GM23248 (cell line): Measurements from ENCODE around the gene APBA1. TPM values are rescaled to one million over a fixed set of nuclear protein-coding genes. Genes with fewer than 3 reads are reported as not detected.
A peak's percentile ranks its signal among the peaks of the same experiment; 100 is the strongest.

Source experiments
- DNase-seq: peaks from one replicate; pipeline ENCODE4 v3.0.0-alpha.2; 2015
- H2AFZ ChIP-seq: fragments of 200-600 bp; sonication (generic); 2 replicates; pipeline ENCODE4 v1.6.1; 2016; ENCODE audit warnings: antibody characterized with exemption
- H3F3A ChIP-seq: fragments of 200-600 bp; sonication (generic); 2 replicates; pipeline ENCODE4 v1.6.1; 2016; ENCODE audit warnings: mild to moderate bottlenecking, antibody characterized with exemption, mixed run types; ENCODE audit not compliant: insufficient read depth
- H3K27ac ChIP-seq: fragments of 200-600 bp; sonication (generic); 2 replicates; pipeline ENCODE4 v1.5.1; 2016; ENCODE audit warnings: mild to moderate bottlenecking
- H3K27me3 ChIP-seq: fragments of 200-600 bp; sonication (generic); replicated peaks from 2 replicates; pipeline ENCODE4 v1.6.1; 2016; ENCODE audit warnings: mild to moderate bottlenecking; ENCODE audit not compliant: insufficient read depth
- H3K36me3 ChIP-seq: fragments of 200-600 bp; sonication (generic); 2 replicates; pipeline ENCODE4 v1.6.1; 2016; ENCODE audit warnings: low read depth, mild to moderate bottlenecking
- H3K4me1 ChIP-seq: fragments of 200-600 bp; sonication (generic); 2 replicates; pipeline ENCODE4 v1.6.1; 2016; ENCODE audit warnings: mild to moderate bottlenecking; ENCODE audit not compliant: insufficient read depth
- H3K4me2 ChIP-seq: fragments of 200-600 bp; sonication (generic); one replicate; pipeline ENCODE4 v1.6.1; 2016; ENCODE audit warnings: mild to moderate bottlenecking; ENCODE audit not compliant: unreplicated experiment
- H3K4me3 ChIP-seq: fragments of 200-600 bp; sonication (generic); 2 replicates; pipeline ENCODE4 v1.5.1; 2016; ENCODE audit warnings: mild to moderate bottlenecking
- H3K79me2 ChIP-seq: fragments of 200-600 bp; sonication (generic); 2 replicates; pipeline ENCODE4 v1.6.1; 2016; ENCODE audit warnings: mild to moderate bottlenecking; ENCODE audit not compliant: insufficient read depth
- H3K9ac ChIP-seq: fragments of 200-600 bp; sonication (generic); 2 replicates; pipeline ENCODE4 v1.6.1; 2016; ENCODE audit warnings: mild to moderate bottlenecking
- H3K9me2 ChIP-seq: fragments of 200-600 bp; sonication (generic); 2 replicates; pipeline ENCODE4 v1.6.1; 2016; ENCODE audit warnings: mixed run types, mild to moderate bottlenecking, moderate library complexity; ENCODE audit not compliant: insufficient read depth
- H3K9me3 ChIP-seq: fragments of 200-600 bp; sonication (generic); one replicate; pipeline ENCODE4 v1.6.1; 2017; ENCODE audit warnings: low read depth
- H4K20me1 ChIP-seq: fragments of 200-600 bp; sonication (generic); 2 replicates; pipeline ENCODE4 v1.6.0; 2016; ENCODE audit not compliant: insufficient read depth
- EZH2 ChIP-seq: fragments of 200-600 bp; sonication (generic); IDR thresholded peaks from 2 replicates; pipeline ENCODE4 v1.6.1; 2018; ENCODE audit warnings: antibody characterized with exemption, mild to moderate bottlenecking; ENCODE audit not compliant: insufficient read depth, poor library complexity, severe bottlenecking
- EZH2phosphoT487 ChIP-seq: fragments of 200-600 bp; sonication (generic); IDR thresholded peaks from 2 replicates; pipeline ENCODE4 v1.6.1; 2018; ENCODE audit warnings: antibody characterized with exemption, moderate library complexity, mild to moderate bottlenecking, low read depth; ENCODE audit not compliant: insufficient read depth
- WGBS, 2 experiments: methylation state at CpG; one replicate each; pipeline ENCODE4 v1.1.6; 2015 to 2017; ENCODE audit warnings: low lambda C conversion rate in 2 of 2, low coverage in 1 of 2; ENCODE audit errors: missing lambda C conversion rate in 2 of 2; 5-methylcytosine and 5-hydroxymethylcytosine counted together
- in situ Hi-C: fragments of 300-500 bp; cut with MboI; formaldehyde crosslinking; loops from 2 replicates; pipeline ENCODE4 v1.15.0; 2020
- polyA plus RNA-seq: library from polyadenylated mRNA; unstranded; fragments of >200 nt; fragmentation: Nextera tagmentation; extraction: Ambion mirVana; gene quantifications from 2 replicates; pipeline ENCODE4 v1.2.1, GENCODE V29; 2016
- total RNA-seq: library from RNA; depleted of rRNA; stranded (reverse); fragments of >200 nt; shearing (Covaris generic); gene quantifications from 2 replicates; pipeline ENCODE4 v1.2.3, GENCODE V29; 2014

Gene APBA1
- total and polyA plus RNA-seq, 2 experiments from 2014 or later = 0.93 to 11.3 TPM

DNA sequence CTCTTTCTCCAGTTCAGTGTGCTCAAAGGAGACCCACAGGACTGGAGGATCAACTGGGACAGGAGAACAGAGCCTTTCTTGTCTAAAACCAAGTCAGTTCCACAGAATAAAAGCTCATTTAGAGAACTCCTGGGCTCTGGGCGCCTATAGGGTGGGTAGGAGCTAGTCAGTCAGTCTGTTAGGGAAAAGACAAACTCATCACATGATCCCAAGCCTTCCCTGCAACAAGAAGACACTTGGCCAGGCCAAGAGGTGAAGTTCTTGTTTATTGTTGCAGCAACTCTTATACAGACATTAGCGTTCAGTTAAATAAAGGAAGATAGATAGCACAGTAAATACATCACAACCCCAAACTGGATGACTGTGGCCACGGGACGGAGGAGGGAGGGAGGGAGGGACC is 244.9 kb downstream of the APBA1 start:
- 91 to 96% methylated on average over 4 of the region's 4 CpGs for WGBS, 2 experiments
- no peaks in the 10 kb centered on the region for H3K9me2 ChIP-seq
- H2AFZ ChIP-seq = no peak overlapping the region
- no peak overlapping the region for H3K4me2 ChIP-seq
- in situ Hi-C loops = loop anchor here (25.0 kb wide), 1 partner anchor 685 kb away; no protein-coding TSS in a partner anchor
- no peak overlapping the region for H3K9ac ChIP-seq
- H3F3A ChIP-seq = no peaks in the 10 kb centered on the region
- no peak overlapping the region for H3K27ac ChIP-seq
- H3K4me3 ChIP-seq = no peak overlapping the region
- no peaks in the 10 kb centered on the region for H3K36me3 ChIP-seq
- H3K9me3 ChIP-seq = no peaks in the 10 kb centered on the region
- DNase-seq = no peak
- H3K79me2 ChIP-seq = no peaks in the 10 kb centered on the region
- no peaks in the 10 kb centered on the region for H3K27me3 ChIP-seq
- TF ChIP-seq EZH2 = no peak
- TF ChIP-seq EZH2phosphoT487 = no peak
- H3K4me1 ChIP-seq = no peaks in the 10 kb centered on the region
- H4K20me1 ChIP-seq = no peaks in the 10 kb centered on the region

- H3K4me1 ChIP-seq = no peaks in the 10 kb centered on the region
- no peak overlapping the region for H3K4me2 ChIP-seq
- H4K20me1 ChIP-seq = no peaks in the 10 kb centered on the region
- no peaks in the 10 kb centered on the region for H3K27me3 ChIP-seq
- H3K9me2 ChIP-seq = no peaks in the 10 kb centered on the region
- in situ Hi-C loops = loop anchor here (25.0 kb wide), 1 partner anchor 687 kb away; no protein-coding TSS in a partner anchor
- TF ChIP-seq EZH2phosphoT487 = no peak
- no peak for TF ChIP-seq EZH2
- H3K4me3 ChIP-seq = no peak overlapping the region
- no peak for DNase-seq
- H3K27ac ChIP-seq = no peak overlapping the region
- no peak overlapping the region for H3K9ac ChIP-seq
- H3K79me2 ChIP-seq = no peaks in the 10 kb centered on the region
- 88 to 89% methylated on average over 17 of the region's 17 CpGs for WGBS, 2 experiments
- no peaks in the 10 kb centered on the region for H3K9me3 ChIP-seq
- no peaks in the 10 kb centered on the region for H3F3A ChIP-seq
- H3K36me3 ChIP-seq = no peaks in the 10 kb centered on the region
- no peak overlapping the region for H2AFZ ChIP-seq
Observed at GRCh38 chr9:69425136-69425801, 246.9 kb downstream of the APBA1 start.

- DNase-seq = peak; percentile 77
- Histone ChIP-seq H3K4me3 (no peak overlapping the region), H3K27me3 (no peaks in the 10 kb centered on the region), H3F3A (no peaks in the 10 kb centered on the region), H3K27ac (no peak overlapping the region), H3K36me3 (no peaks in the 10 kb centered on the region), H2AFZ (no peak overlapping the region), H3K9me3 (no peaks in the 10 kb centered on the region), H3K4me1 (no peaks in the 10 kb centered on the region), H3K79me2 (no peaks in the 10 kb centered on the region), H3K9me2 (no peaks in the 10 kb centered on the region), H4K20me1 (no peaks in the 10 kb centered on the region), H3K4me2 (no peak overlapping the region), H3K9ac (no peak overlapping the region)
- no peak for TF ChIP-seq EZH2
- TF ChIP-seq EZH2phosphoT487 = no peak
- in situ Hi-C loops = loop anchor here (5.0 kb wide), 2 partner anchors 125 to 455 kb away; no protein-coding TSS in a partner anchor
- 58% methylated on average over 16 of the region's 16 CpGs for WGBS, 2 experiments
Observed at GRCh38 chr9:69421908-69422801, 250.0 kb downstream of the APBA1 start.

- in situ Hi-C loops = loop anchor here (5.0 kb wide), 2 partner anchors 127 to 457 kb away; no protein-coding TSS in a partner anchor
- 86 to 88% methylated on average over 10 of the region's 10 CpGs for WGBS, 2 experiments
- Histone ChIP-seq H3K4me3 (no peak overlapping the region), H3K27ac (no peak overlapping the region), H3K36me3 (no peaks in the 10 kb centered on the region), H2AFZ (no peak overlapping the region), H3K27me3 (no peaks in the 10 kb centered on the region), H3K4me2 (no peak overlapping the region), H3K4me1 (no peaks in the 10 kb centered on the region), H3F3A (no peaks in the 10 kb centered on the region), H3K9me3 (no peaks in the 10 kb centered on the region), H3K79me2 (no peaks in the 10 kb centered on the region), H3K9ac (no peak overlapping the region), H3K9me2 (no peaks in the 10 kb centered on the region), H4K20me1 (no peaks in the 10 kb centered on the region)
- peak; percentile 58 for DNase-seq
- no peak for TF ChIP-seq EZH2phosphoT487
- TF ChIP-seq EZH2 = no peak
Observed at GRCh38 chr9:69420611-69421270, 251.4 kb downstream of the APBA1 start.
